GM12873 (cell line): ENCODE data around the gene SHISA8.

ENCODE experiments used
- TF ChIP-seq, protein P1 (sequence below): IDR thresholded peaks from 2 replicates; pipeline ENCODE4 v1.5.1; 2012; ENCODE audit warnings: low read depth, mild to moderate bottlenecking, moderate library complexity, low read length, control low read depth; ENCODE audit not compliant: insufficient read depth; ENCODE audit errors: missing control alignments

The SHISA8 gene

DNA sequence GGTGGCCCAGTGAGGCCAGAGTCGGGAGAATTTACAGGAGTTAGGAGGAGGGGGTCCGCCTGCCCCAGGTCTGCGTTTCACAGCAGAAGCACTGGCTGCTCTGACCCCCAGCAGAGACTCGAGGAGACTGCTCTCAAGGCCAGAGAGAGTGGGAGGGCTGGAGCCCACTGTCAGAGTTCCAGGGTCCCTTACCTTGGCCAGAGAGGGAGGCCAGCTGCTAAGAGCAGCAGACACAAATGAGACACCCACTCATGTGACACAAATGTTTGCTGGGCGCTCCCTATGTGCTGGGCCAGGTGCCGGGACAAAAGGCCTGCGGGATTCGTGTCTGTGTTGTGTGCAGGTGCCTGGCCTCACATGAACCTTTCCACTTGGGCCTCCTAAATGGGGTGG is 14.5 kb upstream of the SHISA8 start:
- TF ChIP-seq, protein P1, sequence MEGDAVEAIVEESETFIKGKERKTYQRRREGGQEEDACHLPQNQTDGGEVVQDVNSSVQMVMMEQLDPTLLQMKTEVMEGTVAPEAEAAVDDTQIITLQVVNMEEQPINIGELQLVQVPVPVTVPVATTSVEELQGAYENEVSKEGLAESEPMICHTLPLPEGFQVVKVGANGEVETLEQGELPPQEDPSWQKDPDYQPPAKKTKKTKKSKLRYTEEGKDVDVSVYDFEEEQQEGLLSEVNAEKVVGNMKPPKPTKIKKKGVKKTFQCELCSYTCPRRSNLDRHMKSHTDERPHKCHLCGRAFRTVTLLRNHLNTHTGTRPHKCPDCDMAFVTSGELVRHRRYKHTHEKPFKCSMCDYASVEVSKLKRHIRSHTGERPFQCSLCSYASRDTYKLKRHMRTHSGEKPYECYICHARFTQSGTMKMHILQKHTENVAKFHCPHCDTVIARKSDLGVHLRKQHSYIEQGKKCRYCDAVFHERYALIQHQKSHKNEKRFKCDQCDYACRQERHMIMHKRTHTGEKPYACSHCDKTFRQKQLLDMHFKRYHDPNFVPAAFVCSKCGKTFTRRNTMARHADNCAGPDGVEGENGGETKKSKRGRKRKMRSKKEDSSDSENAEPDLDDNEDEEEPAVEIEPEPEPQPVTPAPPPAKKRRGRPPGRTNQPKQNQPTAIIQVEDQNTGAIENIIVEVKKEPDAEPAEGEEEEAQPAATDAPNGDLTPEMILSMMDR = no peak

GRCh38 chr22:41928593-41929417 is 13.9 kb upstream of the SHISA8 start:
- TF ChIP-seq, protein P1 = no peak

GRCh38 chr22:41927813-41928212 is 12.9 kb upstream of the SHISA8 start:
- TF ChIP-seq, protein P1 = no peak

- TF ChIP-seq, protein P1 = peak; percentile 84
These were observed 11.0 kb upstream of the SHISA8 start for GRCh38 chr22:41925783-41926460.

- TF ChIP-seq, protein P1 = no peak
These were observed 8.9 kb upstream of the SHISA8 start for GRCh38 chr22:41923595-41924276.

GRCh38 chr22:41922940-41923594 is 8.2 kb upstream of the SHISA8 start:
- TF ChIP-seq, protein P1 = no peak
